Osteoblast (primary cell): Measurements from ENCODE around the gene TCF12. TPM values are rescaled to one million over a fixed set of nuclear protein-coding genes. Genes with fewer than 3 reads are reported as not detected.

ENCODE experiments used
- DNase-seq: peaks from one replicate; pipeline ENCODE4 v3.0.0; 2011; ENCODE audit warnings: low spot score, mixed read lengths; ENCODE audit not compliant: insufficient read length; ENCODE audit errors: missing footprints
- H2AFZ ChIP-seq: 2 replicates; pipeline ENCODE4 v1.6.0; 2011; ENCODE audit warnings: mild to moderate bottlenecking, low read length
- H3K27ac ChIP-seq: 2 replicates; pipeline ENCODE4 v1.5.1; 2011; ENCODE audit warnings: mild to moderate bottlenecking, low read depth, low read length, moderate library complexity
- H3K27me3 ChIP-seq: 2 replicates; pipeline ENCODE4 v1.6.0; 2012; ENCODE audit warnings: mild to moderate bottlenecking, control low read depth, inconsistent platforms, low read length, moderate library complexity; ENCODE audit not compliant: insufficient read depth
- H3K36me3 ChIP-seq: 2 replicates; pipeline ENCODE4 v1.5.1; 2011; ENCODE audit warnings: mild to moderate bottlenecking, low read length, control low read depth, moderate library complexity; ENCODE audit not compliant: insufficient read depth
- H3K4me1 ChIP-seq: 2 replicates; pipeline ENCODE4 v1.5.1; 2011; ENCODE audit warnings: mild to moderate bottlenecking, low read length, control low read depth, moderate library complexity; ENCODE audit not compliant: insufficient read depth
- H3K4me2 ChIP-seq: 2 replicates; pipeline ENCODE4 v1.6.0; 2011; ENCODE audit warnings: mild to moderate bottlenecking, low read length; ENCODE audit not compliant: insufficient read depth
- H3K4me3 ChIP-seq: fragments of 200-600 bp; sonication (generic); 3 replicates; pipeline ENCODE4 v1.5.1; 2012; ENCODE audit warnings: mild to moderate bottlenecking, low read length, inconsistent platforms; ENCODE audit not compliant: insufficient read depth
- H3K79me2 ChIP-seq: 2 replicates; pipeline ENCODE4 v1.6.0; 2012; ENCODE audit warnings: mild to moderate bottlenecking, low read length, control low read depth, inconsistent platforms; ENCODE audit not compliant: insufficient read depth
- H3K9me3 ChIP-seq: 2 replicates; pipeline ENCODE4 v1.5.1; 2011; ENCODE audit warnings: low read depth, low read length, control low read depth
- H4K20me1 ChIP-seq: 2 replicates; pipeline ENCODE4 v1.6.0; 2012; ENCODE audit warnings: mild to moderate bottlenecking, low read length, control low read depth; ENCODE audit not compliant: insufficient read depth
- CTCF ChIP-seq: IDR thresholded peaks from 2 replicates; pipeline ENCODE4 v1.5.1; 2011; ENCODE audit warnings: mild to moderate bottlenecking, low read depth, low read length, moderate library complexity; ENCODE audit errors: extremely low read depth
- total RNA-seq: library from RNA; depleted of rRNA; stranded (reverse); fragments of >200 nt; gene quantifications from 2 replicates; pipeline ENCODE4 v1.2.3, GENCODE V29; 2012

Gene TCF12
- total RNA-seq, 1 donor: 86.5 TPM

- Histone ChIP-seq H4K20me1 (peaks cover 4% of the 10 kb centered on the region), H3K4me3 (no peak overlapping the region), H3K36me3 (peaks cover 2% of the 10 kb centered on the region), H3K79me2 (peaks cover 37% of the 10 kb centered on the region), H3K4me1 (peaks cover 15% of the 10 kb centered on the region), H2AFZ (no peak overlapping the region), H3K9me3 (no peaks in the 10 kb centered on the region), H3K27me3 (no peaks in the 10 kb centered on the region), H3K4me2 (no peak overlapping the region), H3K27ac (no peak overlapping the region)
- DNase-seq: no peak
- TF ChIP-seq CTCF: no peak
Measured at GRCh38 chr15:56915888-56916287, 2.6 kb upstream of the TCF12 start.

GRCh38 chr15:56916825-56917477 is 1.5 kb upstream of the TCF12 start:
- TF ChIP-seq CTCF: no peak
- H4K20me1 ChIP-seq: peaks cover 5% of the 10 kb centered on the region
- H3K27me3 ChIP-seq: no peaks in the 10 kb centered on the region
- H3K9me3 ChIP-seq: no peaks in the 10 kb centered on the region
- H3K27ac ChIP-seq: no peak overlapping the region
- peak overlapping the region; percentile 77 for H3K4me2 ChIP-seq
- peak overlapping the region; percentile 89 for H3K4me3 ChIP-seq
- H3K4me1 ChIP-seq: peaks cover 15% of the 10 kb centered on the region
- H3K36me3 ChIP-seq: peaks cover 2% of the 10 kb centered on the region
- DNase-seq: no peak
- H2AFZ ChIP-seq: no peak overlapping the region
- H3K79me2 ChIP-seq: peaks cover 42% of the 10 kb centered on the region

- Histone ChIP-seq H3K4me1 (peaks cover 15% of the 10 kb centered on the region), H4K20me1 (peaks cover 5% of the 10 kb centered on the region)
Measured at GRCh38 chr15:56917652-56918045, 795 bp upstream of the TCF12 start.

More at GRCh38 chr15:56917652-56918045, 795 bp upstream of the TCF12 start:
- Histone ChIP-seq H3K9me3 (no peaks in the 10 kb centered on the region), H3K27ac (peak overlapping the region; percentile 83), H3K4me2 (peak overlapping the region; percentile 77), H3K36me3 (peaks cover 2% of the 10 kb centered on the region), H3K27me3 (no peaks in the 10 kb centered on the region), H2AFZ (peak overlapping the region; percentile 90), H3K4me3 (peak overlapping the region; percentile 89), H3K79me2 (peaks cover 48% of the 10 kb centered on the region)
- TF ChIP-seq CTCF: no peak
- no peak for DNase-seq
